Lower leg skin (tissue), 4 donors: ENCODE data around the gene CDH13. TPM values are rescaled to one million over a fixed set of nuclear protein-coding genes. Genes with fewer than 3 reads are reported as not detected.

ENCODE experiments used
- DNase-seq, 2 donors: peaks; one replicate each; pipeline ENCODE4 v3.0.0-alpha.2; 2019; ENCODE audit warnings: low spot score in 2 of 2
- H3K4me3 ChIP-seq: fragments of 200-600 bp; sonication (generic); 2 replicates; pipeline ENCODE4 v1.5.1; 2017; ENCODE audit warnings: mild to moderate bottlenecking, low read depth; ENCODE audit not compliant: poor library complexity, severe bottlenecking
- POLR2A ChIP-seq, 2 donors: fragments of 450-650 bp; IDR thresholded peaks; one replicate each; pipeline ENCODE4 v1.6.1; 2016 to 2017; ENCODE audit warnings: antibody characterized with exemption in 2 of 2, mild to moderate bottlenecking in 1 of 2, moderate library complexity in 1 of 2
- WGBS, 2 donors: methylation state at CpG; one replicate each; pipeline ENCODE4 v1.1.5; 2018; 5-methylcytosine and 5-hydroxymethylcytosine counted together
- intact Hi-C: fragments of 100-400 bp; cut with DNase I; formaldehyde crosslinking; loops from one replicate; pipeline ENCODE4 v1.15.0; 2023; ENCODE audit warnings: low total_unique reads
- total RNA-seq, 4 donors: library from RNA; depleted of rRNA; stranded (reverse); fragments of >200 nt; gene quantifications; one replicate each; pipeline ENCODE4 v1.1.0, GENCODE V29; 2016
- TF ChIP-seq, protein P1 (sequence below), 3 donors: fragments of 450-650 bp; IDR thresholded peaks; one replicate each; pipeline ENCODE4 v1.5.1; 2016; ENCODE audit warnings: antibody characterized with exemption in 3 of 3, mild to moderate bottlenecking in 3 of 3, moderate library complexity in 2 of 3

CDH13 gene
- total RNA-seq, 4 donors from 2014 or later = 102 to 246 (median 155) TPM

DNA sequence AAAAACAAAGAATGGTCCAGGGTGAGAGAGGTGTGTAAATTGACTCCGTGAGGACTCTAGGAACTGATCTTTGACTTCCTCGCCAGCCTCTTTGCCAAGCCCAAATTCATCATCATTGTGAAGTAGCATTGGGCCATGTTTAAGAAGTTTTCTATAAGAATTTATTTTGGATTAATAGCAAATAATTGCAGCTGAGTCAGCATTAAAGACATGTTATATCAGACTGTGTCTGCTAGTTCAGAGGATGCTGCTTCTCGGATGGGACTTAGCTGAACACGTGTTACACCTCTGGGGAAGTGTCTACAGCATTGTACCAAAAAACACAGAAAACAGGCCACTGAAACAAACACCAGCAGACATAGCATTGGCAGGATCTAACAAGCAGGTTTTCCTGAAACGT lies 366.6 kb downstream of the CDH13 start:
- no peak for DNase-seq
- no peak overlapping the region for H3K4me3 ChIP-seq
- TF ChIP-seq POLR2A (IDR thresholded peaks at IDR 0.05) = no peak
- TF ChIP-seq, protein P1, sequence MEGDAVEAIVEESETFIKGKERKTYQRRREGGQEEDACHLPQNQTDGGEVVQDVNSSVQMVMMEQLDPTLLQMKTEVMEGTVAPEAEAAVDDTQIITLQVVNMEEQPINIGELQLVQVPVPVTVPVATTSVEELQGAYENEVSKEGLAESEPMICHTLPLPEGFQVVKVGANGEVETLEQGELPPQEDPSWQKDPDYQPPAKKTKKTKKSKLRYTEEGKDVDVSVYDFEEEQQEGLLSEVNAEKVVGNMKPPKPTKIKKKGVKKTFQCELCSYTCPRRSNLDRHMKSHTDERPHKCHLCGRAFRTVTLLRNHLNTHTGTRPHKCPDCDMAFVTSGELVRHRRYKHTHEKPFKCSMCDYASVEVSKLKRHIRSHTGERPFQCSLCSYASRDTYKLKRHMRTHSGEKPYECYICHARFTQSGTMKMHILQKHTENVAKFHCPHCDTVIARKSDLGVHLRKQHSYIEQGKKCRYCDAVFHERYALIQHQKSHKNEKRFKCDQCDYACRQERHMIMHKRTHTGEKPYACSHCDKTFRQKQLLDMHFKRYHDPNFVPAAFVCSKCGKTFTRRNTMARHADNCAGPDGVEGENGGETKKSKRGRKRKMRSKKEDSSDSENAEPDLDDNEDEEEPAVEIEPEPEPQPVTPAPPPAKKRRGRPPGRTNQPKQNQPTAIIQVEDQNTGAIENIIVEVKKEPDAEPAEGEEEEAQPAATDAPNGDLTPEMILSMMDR (IDR thresholded peaks at IDR 0.05) = no peak
- intact Hi-C loops = no loop called here
- 80 to 83% methylated on average over 5 of the region's 5 CpGs for WGBS, 2 donors

DNA sequence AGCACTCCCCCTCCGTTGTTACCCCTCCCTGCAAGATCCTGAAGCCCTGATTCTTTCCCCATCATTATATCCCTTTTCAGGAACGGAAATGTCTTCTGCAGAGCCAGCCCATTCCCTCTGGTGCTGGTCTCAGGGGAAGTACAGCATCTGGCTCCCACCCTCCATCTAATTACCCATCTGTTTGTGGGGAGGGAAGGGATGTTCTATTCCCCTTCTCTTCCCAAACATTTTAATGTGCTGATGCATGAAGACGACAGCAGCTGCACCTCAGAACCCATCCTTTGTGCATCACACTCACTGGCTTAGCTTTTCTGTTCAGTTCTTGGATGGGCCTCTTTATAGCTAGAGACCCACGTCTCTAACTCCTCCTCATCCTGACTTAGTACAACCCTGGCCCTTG lies 367.2 kb downstream of the CDH13 start:
- TF ChIP-seq, protein P1 (IDR thresholded peaks at IDR 0.05) = no peak
- TF ChIP-seq POLR2A (IDR thresholded peaks at IDR 0.05) = no peak
- no peak for DNase-seq
- H3K4me3 ChIP-seq = no peak overlapping the region
- 69 to 72% methylated on average over 4 of the region's 4 CpGs for WGBS, 2 donors
- intact Hi-C loops = no loop called here

DNA sequence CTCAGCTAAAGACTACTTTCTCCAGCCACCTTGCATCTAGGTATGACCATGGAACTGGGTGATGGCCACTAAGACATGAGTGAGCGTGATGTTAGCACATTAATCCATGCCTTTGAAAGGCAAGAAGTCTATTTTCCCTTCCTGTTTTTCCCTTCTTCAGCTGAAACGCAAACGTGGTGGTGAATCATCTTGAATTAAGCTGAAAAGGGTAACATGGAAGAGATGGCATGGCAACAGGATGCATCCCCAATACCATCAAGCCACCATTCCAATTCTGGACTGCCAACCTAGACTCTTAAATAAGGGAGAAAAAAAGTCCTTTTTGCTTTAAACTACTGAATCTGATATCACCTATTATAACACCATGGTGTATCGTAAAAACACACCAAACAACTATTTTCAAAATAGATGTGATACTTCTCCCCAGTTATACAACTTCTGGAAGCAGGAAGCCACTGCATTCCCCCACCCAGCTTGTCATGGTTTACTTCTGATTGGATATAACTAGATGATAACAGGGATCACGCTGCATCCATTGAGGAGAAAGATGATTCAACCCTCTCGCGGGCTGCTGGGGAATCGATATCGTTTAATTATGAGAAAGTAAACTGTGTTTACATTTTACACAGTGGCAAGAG lies 368.6 kb downstream of the CDH13 start:
- 72 to 73% methylated on average over 9 of the region's 9 CpGs for whole genome bisulfite sequencing, 2 donors
- TF ChIP-seq, protein P1 (IDR thresholded peaks at IDR 0.05) = no peak
- TF ChIP-seq POLR2A (IDR thresholded peaks at IDR 0.05) = no peak
- DNase-seq = no peak
- intact Hi-C loops = no loop called here
- no peak overlapping the region for H3K4me3 ChIP-seq

DNA sequence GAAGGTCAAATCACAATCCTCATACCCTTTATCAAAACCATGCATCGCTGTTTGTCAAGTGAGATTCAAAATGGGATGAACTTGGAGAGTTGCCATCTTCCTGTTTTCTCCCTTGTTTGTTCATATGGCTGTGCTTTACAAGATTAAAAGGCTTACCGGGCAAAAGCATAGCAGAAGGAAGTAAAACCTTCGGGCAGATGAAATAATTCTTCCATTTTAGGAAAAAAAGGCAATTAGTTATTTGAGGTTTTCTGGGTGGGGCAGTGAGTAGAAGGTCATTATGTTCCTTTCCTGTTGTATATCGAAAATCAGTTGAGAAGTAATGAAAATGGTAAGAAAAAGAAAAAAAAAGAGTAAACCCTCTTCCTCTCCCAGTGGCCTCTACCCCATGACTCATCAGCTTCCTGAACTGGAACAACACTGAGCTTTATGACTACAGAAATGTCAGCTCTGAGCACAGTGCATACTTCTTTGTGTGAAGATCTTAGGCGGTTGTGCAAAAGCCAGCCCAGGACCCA lies 369.2 kb downstream of the CDH13 start:
- DNase-seq = peak in 1 of 2 donors; percentile 23
- TF ChIP-seq, protein P1 (IDR thresholded peaks at IDR 0.05) = no peak
- intact Hi-C loops = no loop called here
- 40 to 44% methylated on average over 5 of the region's 5 CpGs for WGBS, 2 donors
- no peak overlapping the region for H3K4me3 ChIP-seq

DNA sequence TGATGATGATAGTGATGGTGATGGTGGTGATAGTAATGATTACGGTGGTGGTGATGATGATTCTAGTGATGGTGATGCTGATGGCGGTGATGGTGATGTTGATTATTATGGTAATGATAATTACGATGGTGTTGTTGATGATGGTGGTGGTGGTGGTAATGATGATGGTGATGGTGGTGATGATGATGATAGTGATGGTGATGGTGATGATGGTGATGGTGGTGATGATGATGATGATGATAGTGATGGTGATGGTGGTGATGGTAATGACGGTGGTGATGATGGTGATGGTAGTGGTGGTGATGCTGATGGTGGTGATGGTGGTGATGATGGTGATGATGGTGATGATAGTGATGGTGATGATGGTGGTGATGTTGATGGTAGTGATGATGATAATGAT lies 370.0 kb downstream of the CDH13 start:
- intact Hi-C loops = no loop called here
- 81 to 95% methylated on average over 4 of the region's 4 CpGs for WGBS, 2 donors
- no peak overlapping the region for H3K4me3 ChIP-seq
- no peak for TF ChIP-seq POLR2A (IDR thresholded peaks at IDR 0.05)
- TF ChIP-seq, protein P1 (IDR thresholded peaks at IDR 0.05) = no peak
- no peak for DNase-seq

DNA sequence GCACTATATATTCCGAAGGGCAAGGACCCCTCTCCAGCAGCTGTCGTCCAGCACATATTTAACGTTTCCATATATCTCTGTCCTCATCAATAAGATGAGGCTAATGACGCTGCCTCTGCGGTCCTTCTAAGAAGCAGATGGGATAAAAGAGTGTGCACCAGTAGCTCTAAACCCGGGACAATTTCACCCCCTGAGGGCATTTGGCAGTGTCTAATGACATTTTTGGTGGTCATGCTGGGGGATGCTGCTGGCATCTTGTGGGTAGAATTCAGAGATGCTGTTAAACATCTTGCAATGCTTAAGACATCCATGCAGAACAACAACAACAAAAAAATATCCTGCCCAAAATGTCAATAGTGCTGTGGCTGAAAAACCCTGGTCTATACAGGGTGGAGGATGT lies 372.9 kb downstream of the CDH13 start:
- intact Hi-C loops = no loop called here
- 83 to 84% methylated on average over 6 of the region's 6 CpGs for WGBS, 2 donors
- no peak for DNase-seq
- H3K4me3 ChIP-seq = no peak overlapping the region
- TF ChIP-seq POLR2A (IDR thresholded peaks at IDR 0.05) = no peak
- TF ChIP-seq, protein P1 (IDR thresholded peaks at IDR 0.05) = no peak
